Measurements from ENCODE around the gene GPATCH11.

Gene GPATCH11

GRCh38 chr2:37110306-37111212 lies 26.2 kb downstream of the GPATCH11 start:
- no peak for ATAC-seq (ENCODE audit: insufficient read depth, low read depth)
- Histone ChIP-seq H3K79me2 (ENCODE audit: insufficient read depth, low read length) (no peaks in the 10 kb centered on the region), H3K4me1 (ENCODE audit: insufficient read depth, low read length) (no peaks in the 10 kb centered on the region), H4K20me1 (ENCODE audit: insufficient read depth, low read length) (peaks cover 3% of the 10 kb centered on the region; the same call in 1 of the 2 replicates), H3K27me3 (ENCODE audit: insufficient read depth, low read length, poor library complexity) (no peaks in the 10 kb centered on the region), H3K4me2 (ENCODE audit: insufficient read depth, low read length) (no peak overlapping the region), H3K9ac (ENCODE audit: low read depth, low read length) (no peak overlapping the region), H3K36me3 (ENCODE audit: insufficient read depth, low read length) (peaks cover 81% of the 10 kb centered on the region), H3K4me3 (ENCODE audit: low read depth in 1 of 2, low read length in 2 of 2) (no peak overlapping the region), H3K27ac (ENCODE audit: low read length) (no peak overlapping the region), H2AFZ (ENCODE audit: low read depth, low read length) (no peak overlapping the region), H3K9me3 (ENCODE audit: insufficient read depth, low read length, severe bottlenecking) (no peaks in the 10 kb centered on the region)
- TF ChIP-seq CTCF (IDR thresholded peaks at IDR 0.05; ENCODE audit: borderline replicate concordance, extremely low read depth, low read length, poor library complexity, severe bottlenecking) (no peak), EZH2 (IDR thresholded peaks at IDR 0.05; ENCODE audit: borderline replicate concordance, low read depth, low read length, severe bottlenecking) (no peak)
- no peak for DNase-seq

GRCh38 chr2:37111958-37112357 lies 27.6 kb downstream of the GPATCH11 start:
- Histone ChIP-seq H3K27ac (ENCODE audit: low read length) (no peak overlapping the region), H2AFZ (ENCODE audit: low read depth, low read length) (no peak overlapping the region), H4K20me1 (ENCODE audit: insufficient read depth, low read length) (peaks cover 5% of the 10 kb centered on the region; the same call in 1 of the 2 replicates), H3K36me3 (ENCODE audit: insufficient read depth, low read length) (peaks cover 81% of the 10 kb centered on the region), H3K79me2 (ENCODE audit: insufficient read depth, low read length) (no peaks in the 10 kb centered on the region), H3K4me1 (ENCODE audit: insufficient read depth, low read length) (no peaks in the 10 kb centered on the region), H3K9me3 (ENCODE audit: insufficient read depth, low read length, severe bottlenecking) (no peaks in the 10 kb centered on the region), H3K27me3 (ENCODE audit: insufficient read depth, low read length, poor library complexity) (no peaks in the 10 kb centered on the region), H3K9ac (ENCODE audit: low read depth, low read length) (no peak overlapping the region), H3K4me2 (ENCODE audit: insufficient read depth, low read length) (no peak overlapping the region), H3K4me3 (ENCODE audit: low read depth in 1 of 2, low read length in 2 of 2) (no peak overlapping the region)
- DNase-seq (no peak), ATAC-seq (ENCODE audit: insufficient read depth, low read depth) (no peak)
- no peak for TF ChIP-seq CTCF (IDR thresholded peaks at IDR 0.05; ENCODE audit: borderline replicate concordance, extremely low read depth, low read length, poor library complexity, severe bottlenecking)
- TF ChIP-seq EZH2 (IDR thresholded peaks at IDR 0.05; ENCODE audit: borderline replicate concordance, low read depth, low read length, severe bottlenecking) = no peak

GRCh38 chr2:37117566-37117965 lies 33.2 kb downstream of the GPATCH11 start:
- ATAC-seq (ENCODE audit: insufficient read depth, low read depth) (no peak), DNase-seq (no peak)
- H3K4me1 ChIP-seq (ENCODE audit: insufficient read depth, low read length) = no peaks in the 10 kb centered on the region
- no peak overlapping the region for H3K9ac ChIP-seq (ENCODE audit: low read depth, low read length)
- H2AFZ ChIP-seq (ENCODE audit: low read depth, low read length) = no peak overlapping the region
- H3K79me2 ChIP-seq (ENCODE audit: insufficient read depth, low read length) = peaks cover 4% of the 10 kb centered on the region; the same call in 1 of the 2 replicates
- H4K20me1 ChIP-seq (ENCODE audit: insufficient read depth, low read length) = peaks cover 9% of the 10 kb centered on the region; the same call in 1 of the 2 replicates
- TF ChIP-seq CTCF (IDR thresholded peaks at IDR 0.05; ENCODE audit: borderline replicate concordance, extremely low read depth, low read length, poor library complexity, severe bottlenecking) = no peak
- no peak for TF ChIP-seq EZH2 (IDR thresholded peaks at IDR 0.05; ENCODE audit: borderline replicate concordance, low read depth, low read length, severe bottlenecking)
- no peak overlapping the region for H3K4me3 ChIP-seq (ENCODE audit: low read depth in 1 of 2, low read length in 2 of 2)
- no peaks in the 10 kb centered on the region for H3K27me3 ChIP-seq (ENCODE audit: insufficient read depth, low read length, poor library complexity)
- H3K27ac ChIP-seq (ENCODE audit: low read length) = no peak overlapping the region
- H3K9me3 ChIP-seq (ENCODE audit: insufficient read depth, low read length, severe bottlenecking) = no peaks in the 10 kb centered on the region
- peaks cover 72% of the 10 kb centered on the region for H3K36me3 ChIP-seq (ENCODE audit: insufficient read depth, low read length)
- no peak overlapping the region for H3K4me2 ChIP-seq (ENCODE audit: insufficient read depth, low read length)
